NCI-H2081 (cell line): Measurements from ENCODE around the gene TRPM8.

ENCODE experiments used
- DNase-seq, 2 experiments: peaks; one replicate each; lab custom pipeline; 2025; lab: John Stamatoyannopoulos, UW

Gene TRPM8

GRCh38 chr2:233976087-233976486 is 58.9 kb downstream of the TRPM8 start:
- DNase-seq, result no peak

- peak; percentile 34 to 47 for DNase-seq
Observed at GRCh38 chr2:233976690-233977294, 59.6 kb downstream of the TRPM8 start.

GRCh38 chr2:233977296-233977837 is 60.2 kb downstream of the TRPM8 start:
- no peak for DNase-seq

GRCh38 chr2:233979748-233980147 is 62.6 kb downstream of the TRPM8 start:
- no peak for DNase-seq

GRCh38 chr2:233980955-233981561 is 63.9 kb downstream of the TRPM8 start:
- DNase-seq, result no peak

- no peak for DNase-seq
Observed at GRCh38 chr2:233981574-233982420, 64.6 kb downstream of the TRPM8 start.

- DNase-seq, result no peak
Observed at GRCh38 chr2:233982421-233983121, 65.4 kb downstream of the TRPM8 start.

GRCh38 chr2:233983445-233983844 is 66.3 kb downstream of the TRPM8 start:
- no peak for DNase-seq

GRCh38 chr2:233988581-233988980 is 71.4 kb downstream of the TRPM8 start:
- no peak for DNase-seq

GRCh38 chr2:233989221-233989858 is 72.2 kb downstream of the TRPM8 start:
- DNase-seq, result peak in 1 of 2 experiments; percentile 39

- no peak for DNase-seq
Observed at GRCh38 chr2:233990261-233990798, 73.2 kb downstream of the TRPM8 start.

- no peak for DNase-seq
Observed at GRCh38 chr2:233991196-233991595, 74.0 kb downstream of the TRPM8 start.

- no peak for DNase-seq
Observed at GRCh38 chr2:233992513-233993217, 75.5 kb downstream of the TRPM8 start.

GRCh38 chr2:233993461-233993860 is 76.3 kb downstream of the TRPM8 start:
- DNase-seq, result no peak

GRCh38 chr2:233994151-233994550 is 77.0 kb downstream of the TRPM8 start:
- no peak for DNase-seq

- no peak for DNase-seq
Observed at GRCh38 chr2:233996000-233996399, 78.8 kb downstream of the TRPM8 start.

- DNase-seq, result no peak
Observed at GRCh38 chr2:233996461-233996860, 79.3 kb downstream of the TRPM8 start.

- no peak for DNase-seq
Observed at GRCh38 chr2:233997707-233998106, 80.5 kb downstream of the TRPM8 start.

- no peak for DNase-seq
Observed at GRCh38 chr2:233999182-233999581, 82.0 kb downstream of the TRPM8 start.

GRCh38 chr2:234001380-234002160 is 84.4 kb downstream of the TRPM8 start:
- no peak for DNase-seq
